ENCODE results near the gene P3H1.

DNA sequence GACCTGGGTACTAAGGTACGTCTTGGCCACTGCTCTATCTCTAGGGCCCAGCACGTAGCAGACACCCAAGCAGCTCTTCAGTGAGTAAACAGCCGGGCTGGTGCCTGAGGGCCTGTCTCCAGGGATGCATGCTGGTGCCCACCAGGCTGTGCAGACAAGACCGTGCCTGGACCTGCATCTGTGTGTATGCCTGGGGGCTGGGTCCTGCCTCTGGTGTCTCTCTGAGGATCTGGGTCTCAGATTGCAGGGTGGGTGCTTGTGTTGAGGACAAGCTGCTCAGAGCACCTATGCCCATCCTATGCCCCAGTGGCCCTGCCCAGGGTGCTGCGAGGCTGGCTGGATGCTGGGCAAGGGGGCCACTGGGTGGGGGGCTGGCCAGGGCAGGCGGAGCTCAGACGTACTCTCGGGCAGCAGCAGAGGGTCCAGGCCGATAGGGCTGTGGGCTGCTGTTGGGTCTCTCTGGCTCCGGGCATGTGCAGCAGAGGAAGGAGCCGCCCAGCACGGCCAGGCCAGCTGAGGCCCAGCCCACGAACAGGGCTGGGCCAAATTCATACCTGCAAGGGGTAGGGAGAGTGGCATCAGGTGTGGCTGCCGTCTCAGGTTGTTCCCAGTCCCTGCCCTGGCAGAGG is 31.2 kb downstream of the P3H1 start:
- TF ChIP-seq, protein P1, sequence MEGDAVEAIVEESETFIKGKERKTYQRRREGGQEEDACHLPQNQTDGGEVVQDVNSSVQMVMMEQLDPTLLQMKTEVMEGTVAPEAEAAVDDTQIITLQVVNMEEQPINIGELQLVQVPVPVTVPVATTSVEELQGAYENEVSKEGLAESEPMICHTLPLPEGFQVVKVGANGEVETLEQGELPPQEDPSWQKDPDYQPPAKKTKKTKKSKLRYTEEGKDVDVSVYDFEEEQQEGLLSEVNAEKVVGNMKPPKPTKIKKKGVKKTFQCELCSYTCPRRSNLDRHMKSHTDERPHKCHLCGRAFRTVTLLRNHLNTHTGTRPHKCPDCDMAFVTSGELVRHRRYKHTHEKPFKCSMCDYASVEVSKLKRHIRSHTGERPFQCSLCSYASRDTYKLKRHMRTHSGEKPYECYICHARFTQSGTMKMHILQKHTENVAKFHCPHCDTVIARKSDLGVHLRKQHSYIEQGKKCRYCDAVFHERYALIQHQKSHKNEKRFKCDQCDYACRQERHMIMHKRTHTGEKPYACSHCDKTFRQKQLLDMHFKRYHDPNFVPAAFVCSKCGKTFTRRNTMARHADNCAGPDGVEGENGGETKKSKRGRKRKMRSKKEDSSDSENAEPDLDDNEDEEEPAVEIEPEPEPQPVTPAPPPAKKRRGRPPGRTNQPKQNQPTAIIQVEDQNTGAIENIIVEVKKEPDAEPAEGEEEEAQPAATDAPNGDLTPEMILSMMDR (IDR thresholded peaks at IDR 0.05) = no peak
- no peak for TF ChIP-seq POLR2A (IDR thresholded peaks at IDR 0.05)

All from adrenal gland (tissue), 5 donors.